HCT116 (cell line): ENCODE results near the gene TEK. TPM values are rescaled to one million over a fixed set of nuclear protein-coding genes. Genes with fewer than 3 reads are reported as not detected.

ENCODE experiments used
- ATAC-seq: fragments of 200-7000 bp; cut with Tn5 transposase; 2 replicates; pipeline ENCODE4 v1.9.1; 2020; ENCODE audit warnings: mild to moderate bottlenecking, moderate library complexity
- BruUV-seq: library from RNA; stranded (reverse); fragments of 400-500 nt; replicated peaks from 2 replicates; lab custom pipeline; 2021; lab: Mats Ljungman, UMichigan
- CTCF ChIA-PET: fragments of 300-600 bp; sonication (Branson Sonifier 250); formaldehyde crosslinking; loops from one replicate; lab custom pipeline; 2021; ENCODE audit warnings: antibody characterized with exemption; lab: Charles Lee
- POLR2A ChIA-PET: fragments of 300-600, 350-600 bp; sonication (Branson Sonifier 250); formaldehyde crosslinking; loops from one replicate; lab custom pipeline; 2021; ENCODE audit warnings: antibody characterized with exemption; lab: Charles Lee
- RAD21 ChIA-PET, 2 experiments: fragments of 300-600 bp; sonication (Branson Sonifier 250); formaldehyde crosslinking; loops; one replicate each; lab custom pipeline; 2023; ENCODE audit warnings: low total read pairs in 2 of 2; ENCODE audit not compliant: uncharacterized antibody in 2 of 2, unreplicated experiment in 2 of 2, low non-redundant PET in 1 of 2; lab: Charles Lee
- DNase-seq: peaks from one replicate; pipeline ENCODE4 v3.0.0-alpha.2; 2010; ENCODE audit warnings: low read depth, low spot score
- H2AFZ ChIP-seq: fragments of 200-600 bp; shearing (Covaris generic), sonication (generic); 2 replicates; pipeline ENCODE4 v1.6.1; 2017; ENCODE audit warnings: low read depth, mixed run types, mixed read lengths, antibody characterized with exemption, low read length; ENCODE audit not compliant: poor library complexity, severe bottlenecking
- H3K27ac ChIP-seq: 2 replicates; pipeline ENCODE4 v1.5.1; 2012; ENCODE audit warnings: low read depth, low read length
- H3K27me3 ChIP-seq: fragments of 200-600 bp; sonication (generic); 2 replicates; pipeline ENCODE4 v1.6.1; 2016; ENCODE audit warnings: mixed run types, low read length, mixed read lengths; ENCODE audit not compliant: insufficient read depth
- H3K36me3 ChIP-seq, 2 experiments: fragments of 200-500 bp in 1 of 2; fragments of 200-600 bp in 1 of 2; sonication (Bioruptor generic) in 1 of 2; sonication (generic) in 1 of 2; 2 replicates each; pipeline versions ENCODE4 v1.5.1 to v1.6.1; 2014 to 2016; ENCODE audit warnings: low read length in 2 of 2, inconsistent platforms in 1 of 2, mixed read lengths in 1 of 2, mixed run types in 1 of 2; ENCODE audit not compliant: insufficient read depth in 2 of 2, control insufficient read depth in 1 of 2
- H3K4me1 ChIP-seq, 2 experiments: fragments of 200-600 bp in 1 of 2; sonication (generic) in 1 of 2; 2 replicates each; pipeline versions ENCODE4 v1.5.1 to v1.6.1; 2012 to 2017; ENCODE audit warnings: low read length in 2 of 2, inconsistent platforms in 1 of 2, mild to moderate bottlenecking in 1 of 2, mixed read lengths in 1 of 2, mixed run types in 1 of 2, moderate library complexity in 1 of 2; ENCODE audit not compliant: insufficient read depth in 2 of 2, control insufficient read depth in 1 of 2
- H3K4me2 ChIP-seq: fragments of 200-600 bp; sonication (generic); 2 replicates; pipeline ENCODE4 v1.6.1; 2017; ENCODE audit warnings: mixed run types, low read length, mixed read lengths
- H3K4me3 ChIP-seq, 2 experiments: fragments of 200-600 bp in 1 of 2; sonication (generic) in 1 of 2; replicated peaks in 1 of 2; 2 replicates each; pipeline ENCODE4 v1.5.1; 2011 to 2016; ENCODE audit warnings: low read length in 2 of 2, control low read depth in 1 of 2, low read depth in 1 of 2, mild to moderate bottlenecking in 1 of 2, mixed read lengths in 1 of 2, mixed run types in 1 of 2
- H3K79me2 ChIP-seq: fragments of 200-600 bp; sonication (generic); 2 replicates; pipeline ENCODE4 v1.6.1; 2017; ENCODE audit warnings: mild to moderate bottlenecking, mixed run types, low read length, moderate library complexity, mixed read lengths; ENCODE audit not compliant: insufficient read depth
- H3K9ac ChIP-seq: fragments of 200-600 bp; sonication (generic); 2 replicates; pipeline ENCODE4 v1.6.1; 2016; ENCODE audit warnings: low read length, mixed read lengths
- H3K9me2 ChIP-seq: fragments of 200-600 bp; sonication (generic), shearing (Covaris generic); 2 replicates; pipeline ENCODE4 v1.6.1; 2017; ENCODE audit warnings: mixed run types, mild to moderate bottlenecking, moderate library complexity; ENCODE audit not compliant: insufficient read depth
- H3K9me3 ChIP-seq, 2 experiments: fragments of 200-500 bp in 1 of 2; fragments of 200-600 bp in 1 of 2; sonication (Bioruptor generic) in 1 of 2; sonication (generic) in 1 of 2; 2 replicates each; pipeline ENCODE4 v1.6.1; 2014 to 2017; ENCODE audit warnings: low read length in 2 of 2, mixed read lengths in 2 of 2, inconsistent platforms in 1 of 2, low read depth in 1 of 2, mild to moderate bottlenecking in 1 of 2, mixed run types in 1 of 2, moderate library complexity in 1 of 2; ENCODE audit not compliant: control insufficient read depth in 1 of 2, insufficient read depth in 1 of 2
- H4K20me1 ChIP-seq: fragments of 200-600 bp; sonication (generic), shearing (Covaris generic); 2 replicates; pipeline ENCODE4 v1.6.1; 2017; ENCODE audit warnings: mixed run types, mild to moderate bottlenecking, moderate library complexity; ENCODE audit not compliant: insufficient read depth
- CBX3 ChIP-seq: IDR thresholded peaks from 2 replicates; pipeline ENCODE4 v1.6.1; 2012; ENCODE audit warnings: low read depth
- FOSL1 ChIP-seq: IDR thresholded peaks from 2 replicates; pipeline ENCODE4 v1.6.1; 2012; ENCODE audit warnings: low read depth
- JUND ChIP-seq: IDR thresholded peaks from 2 replicates; pipeline ENCODE4 v1.6.1; 2012
- POLR2AphosphoS5 ChIP-seq: IDR thresholded peaks from 2 replicates; pipeline ENCODE4 v1.6.1; 2011; ENCODE audit warnings: mild to moderate bottlenecking, low read depth, low read length, moderate library complexity
- RAD21 ChIP-seq: IDR thresholded peaks from 2 replicates; pipeline ENCODE4 v1.6.1; 2012; ENCODE audit warnings: low read depth, mild to moderate bottlenecking
- YY1 ChIP-seq: IDR thresholded peaks from 2 replicates; pipeline ENCODE4 v1.6.1; 2011; ENCODE audit warnings: low read length, low read depth, moderate library complexity, mild to moderate bottlenecking; ENCODE audit not compliant: insufficient replicate concordance; ENCODE audit errors: extremely low read depth
- ZFX ChIP-seq: fragments of 450-650 bp; IDR thresholded peaks from 2 replicates; pipeline ENCODE4 v1.6.1; 2017
- ZNF274 ChIP-seq: fragments of 200-500 bp; sonication (Bioruptor generic); IDR thresholded peaks from 2 replicates; pipeline ENCODE4 v1.6.1; 2014; ENCODE audit warnings: mild to moderate bottlenecking, low read depth, low read length, inconsistent platforms
- intact Hi-C: fragments of 100-400 bp; cut with micrococcal nuclease; formaldehyde crosslinking; loops from 2 replicates; pipeline ENCODE4 v1.10.0; 2022
- total RNA-seq: library from RNA; stranded (reverse); gene quantifications from one replicate; pipeline ENCODE4 v1.2.1, GENCODE V29; 2021; ENCODE audit not compliant: unreplicated experiment
- TF ChIP-seq, protein P1 (sequence below): IDR thresholded peaks from 2 replicates; pipeline ENCODE4 v1.6.1; 2012

TEK gene
- total RNA-seq, 1 experiment from 2014 or later = 0.15 TPM

DNA sequence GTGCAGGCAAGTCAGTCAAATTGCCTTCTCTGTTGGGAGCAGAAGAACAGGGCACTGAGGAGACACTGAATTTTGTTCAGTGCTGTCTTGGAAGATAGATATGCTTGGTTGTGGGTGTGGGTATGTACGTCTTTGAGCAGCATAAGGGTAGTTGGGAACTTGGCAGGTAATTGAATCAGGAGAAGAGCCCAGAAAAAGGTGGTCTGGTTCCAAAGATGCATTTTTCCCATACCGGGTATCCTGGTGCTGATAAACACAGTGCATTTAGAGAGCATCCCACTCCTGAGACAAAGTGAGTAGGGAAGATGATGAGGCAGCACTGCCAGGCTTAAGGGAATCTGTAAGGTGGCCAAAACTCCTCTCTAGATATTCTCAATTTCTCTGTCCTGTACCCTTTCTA lies 40.6 kb downstream of the TEK start:
- no peak overlapping the region for H3K27ac ChIP-seq
- ChIA-PET POLR2A (no interaction called here), RAD21 (no interaction called here), CTCF (no interaction called here)
- H2AFZ ChIP-seq = no peak overlapping the region
- DNase-seq = no peak
- no peaks in the 10 kb centered on the region for H3K9me2 ChIP-seq
- no peaks in the 10 kb centered on the region for H3K79me2 ChIP-seq
- no peaks in the 10 kb centered on the region for H3K36me3 ChIP-seq
- no peaks in the 10 kb centered on the region for H3K9me3 ChIP-seq
- intact Hi-C loops = no loop called here
- H3K4me3 ChIP-seq = no peak overlapping the region
- TF ChIP-seq CBX3 (no peak), YY1 (no peak), ZNF274 (no peak), JUND (no peak), POLR2AphosphoS5 (no peak), FOSL1 (no peak), RAD21 (no peak)
- H3K4me2 ChIP-seq = no peak overlapping the region
- peaks cover 7 to 8% of the 10 kb centered on the region in 2 experiments for H3K4me1 ChIP-seq
- no peak for ATAC-seq
- H3K27me3 ChIP-seq = no peaks in the 10 kb centered on the region
- BruUV-seq = no TSS peak
- H3K9ac ChIP-seq = no peak overlapping the region
- H4K20me1 ChIP-seq = no peaks in the 10 kb centered on the region

DNA sequence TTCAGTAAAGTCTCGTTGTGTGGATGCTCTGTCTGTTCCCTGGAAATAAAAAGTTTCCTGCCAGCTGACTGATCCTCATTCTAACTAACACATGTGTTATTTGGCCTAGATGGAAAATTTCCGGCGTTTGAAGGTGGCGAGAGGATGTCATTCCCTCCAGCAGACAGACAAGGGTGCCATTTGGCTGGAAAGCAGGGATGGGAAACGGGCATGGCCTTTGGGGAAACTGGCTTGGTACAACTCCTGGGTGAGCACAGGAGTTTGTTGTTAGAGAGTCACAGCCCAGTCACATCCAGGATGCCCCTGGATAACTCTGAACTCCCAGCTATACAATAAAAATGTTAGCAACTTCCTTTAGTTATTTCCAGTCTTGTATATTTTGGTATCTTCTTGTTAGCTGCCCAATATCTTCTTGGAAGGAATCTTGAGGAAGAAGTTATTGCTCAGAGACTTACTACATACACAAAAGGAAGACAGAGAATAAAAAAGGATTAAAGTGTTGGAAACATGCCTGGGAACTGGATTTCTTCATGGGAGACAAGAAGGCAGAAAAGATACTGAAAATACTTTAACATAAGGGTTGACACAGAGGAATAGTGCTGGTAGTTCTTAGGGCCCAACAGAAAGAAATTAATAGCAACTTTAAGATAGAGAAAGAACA lies 41.9 kb downstream of the TEK start:
- POLR2A ChIA-PET = no interaction called here
- no peaks in the 10 kb centered on the region for H4K20me1 ChIP-seq

More for the DNA sequence above, 41.9 kb downstream of the TEK start:
- ATAC-seq (no peak), DNase-seq (no peak)
- CTCF ChIA-PET = no interaction called here
- Histone ChIP-seq H3K79me2 (no peaks in the 10 kb centered on the region), H3K36me3 (no peaks in the 10 kb centered on the region), H3K9me2 (no peaks in the 10 kb centered on the region), H3K9ac (no peak overlapping the region), H3K4me3 (no peak overlapping the region), H3K27ac (no peak overlapping the region), H3K9me3 (no peaks in the 10 kb centered on the region), H2AFZ (no peak overlapping the region), H3K4me1 (peaks cover 7 to 8% of the 10 kb centered on the region in 2 experiments), H3K4me2 (no peak overlapping the region), H3K27me3 (no peaks in the 10 kb centered on the region)
- intact Hi-C loops = no loop called here
- RAD21 ChIA-PET = no interaction called here
- TF ChIP-seq ZFX = no peak
- TF ChIP-seq, protein P1, sequence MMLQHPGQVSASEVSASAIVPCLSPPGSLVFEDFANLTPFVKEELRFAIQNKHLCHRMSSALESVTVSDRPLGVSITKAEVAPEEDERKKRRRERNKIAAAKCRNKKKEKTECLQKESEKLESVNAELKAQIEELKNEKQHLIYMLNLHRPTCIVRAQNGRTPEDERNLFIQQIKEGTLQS = no peak
- BruUV-seq = no TSS peak
